ENCODE data around the gene ADAMTS7.

DNA sequence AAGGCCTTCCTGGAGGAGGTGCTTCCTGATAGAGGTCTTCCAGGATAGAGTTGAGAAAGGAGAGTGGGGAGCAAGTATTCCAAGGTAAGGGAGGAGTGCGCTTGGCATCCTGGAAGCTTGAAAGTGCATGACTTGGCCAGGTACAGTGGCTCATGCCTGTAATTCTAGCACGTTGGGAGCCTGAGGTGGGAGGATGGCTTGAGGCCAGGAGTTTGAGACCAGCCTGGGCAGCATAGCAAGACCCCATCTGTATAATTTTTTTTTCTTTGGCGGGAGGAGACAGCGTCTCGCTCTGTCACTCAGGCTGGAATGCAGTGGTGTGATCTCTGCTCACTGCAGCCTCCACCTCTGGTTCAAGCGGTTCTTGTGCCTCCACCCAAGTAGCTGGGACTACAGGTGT is 42.2 kb upstream of the ADAMTS7 start:
- TF ChIP-seq POLR2A (IDR thresholded peaks at IDR 0.05; ENCODE audit: low read depth, low read length), result no peak
- TF ChIP-seq POLR2AphosphoS5 (IDR thresholded peaks at IDR 0.05; ENCODE audit: low read depth, low read length), result no peak
